Choroid plexus epithelial cell (primary cell): Measurements from ENCODE around the gene GZMM.

ENCODE experiments used
- DNase-seq: peaks from one replicate; pipeline ENCODE4 v3.0.0-alpha.2; 2010; ENCODE audit warnings: low read depth
- H3K4me3 ChIP-seq: 2 replicates; pipeline ENCODE4 v1.5.1; 2011; ENCODE audit warnings: low read depth, mild to moderate bottlenecking, control low read depth, low read length, moderate library complexity
- CTCF ChIP-seq: conservative IDR thresholded peaks from 2 replicates; pipeline ENCODE4 v1.5.1; 2011; ENCODE audit warnings: low read depth, mild to moderate bottlenecking, control low read depth, inconsistent platforms, low read length, moderate library complexity

GZMM gene

GRCh38 chr19:543910-544608, at the start of gene GZMM:
GZMM (plus strand) TSS chr19:544053; CDS start chr19:544072, 19 bp downstream.
- no peak within 1 kb of the TSS for H3K4me3 ChIP-seq
- no peak for DNase-seq
- no peak for TF ChIP-seq CTCF

DNA sequence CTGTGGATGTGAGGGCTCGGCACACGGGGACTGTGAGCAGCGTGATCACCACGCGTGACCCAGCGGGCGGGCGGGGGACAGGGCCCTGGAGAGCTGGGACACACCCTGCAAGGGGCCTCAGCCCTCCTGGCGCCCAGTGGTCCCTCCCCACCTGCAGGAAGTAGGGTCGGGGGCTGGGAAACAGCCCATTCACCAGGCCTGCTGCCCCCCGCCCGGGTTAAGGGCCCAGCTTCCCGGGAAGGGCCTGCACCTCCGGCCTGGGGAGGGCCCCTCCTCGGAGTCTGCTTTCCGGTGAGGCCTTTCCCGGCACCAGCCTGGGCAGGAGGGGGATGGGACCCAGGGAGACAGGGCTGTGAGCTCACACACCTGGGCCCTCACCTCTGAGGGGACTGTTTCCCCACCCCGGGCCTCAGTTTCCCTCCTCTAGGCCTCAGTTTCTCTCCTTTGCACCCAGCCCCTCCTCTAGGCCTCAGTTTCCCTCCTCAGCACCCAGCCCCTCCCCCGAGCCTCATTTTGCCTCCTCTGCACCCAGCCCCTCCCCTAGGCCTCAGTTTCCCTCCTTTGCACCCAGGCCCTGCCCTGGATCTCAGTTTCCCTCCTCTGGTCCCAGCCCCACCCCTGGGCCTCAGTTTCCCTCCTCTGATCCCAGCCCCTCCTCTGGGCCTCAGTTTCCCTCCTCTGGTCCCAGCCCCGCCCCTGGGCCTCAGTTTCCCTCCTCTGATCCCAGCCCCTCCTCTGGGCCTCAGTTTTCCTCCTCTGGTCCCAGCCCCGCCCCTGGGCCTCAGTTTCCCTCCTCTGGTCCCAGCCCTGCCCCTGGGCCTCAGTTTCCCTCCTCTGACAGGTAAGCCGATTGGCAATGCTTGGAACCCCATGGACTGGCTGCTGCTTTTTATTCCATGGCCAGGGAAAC, 49.4 kb upstream of the GZMM start:
- H3K4me3 ChIP-seq, result no peak overlapping the region
- no peak for DNase-seq
- no peak for TF ChIP-seq CTCF

- no peak for TF ChIP-seq CTCF
- no peak for DNase-seq
- H3K4me3 ChIP-seq, result no peak overlapping the region
Measured at GRCh38 chr19:495081-495401, 48.8 kb upstream of the GZMM start.

DNA sequence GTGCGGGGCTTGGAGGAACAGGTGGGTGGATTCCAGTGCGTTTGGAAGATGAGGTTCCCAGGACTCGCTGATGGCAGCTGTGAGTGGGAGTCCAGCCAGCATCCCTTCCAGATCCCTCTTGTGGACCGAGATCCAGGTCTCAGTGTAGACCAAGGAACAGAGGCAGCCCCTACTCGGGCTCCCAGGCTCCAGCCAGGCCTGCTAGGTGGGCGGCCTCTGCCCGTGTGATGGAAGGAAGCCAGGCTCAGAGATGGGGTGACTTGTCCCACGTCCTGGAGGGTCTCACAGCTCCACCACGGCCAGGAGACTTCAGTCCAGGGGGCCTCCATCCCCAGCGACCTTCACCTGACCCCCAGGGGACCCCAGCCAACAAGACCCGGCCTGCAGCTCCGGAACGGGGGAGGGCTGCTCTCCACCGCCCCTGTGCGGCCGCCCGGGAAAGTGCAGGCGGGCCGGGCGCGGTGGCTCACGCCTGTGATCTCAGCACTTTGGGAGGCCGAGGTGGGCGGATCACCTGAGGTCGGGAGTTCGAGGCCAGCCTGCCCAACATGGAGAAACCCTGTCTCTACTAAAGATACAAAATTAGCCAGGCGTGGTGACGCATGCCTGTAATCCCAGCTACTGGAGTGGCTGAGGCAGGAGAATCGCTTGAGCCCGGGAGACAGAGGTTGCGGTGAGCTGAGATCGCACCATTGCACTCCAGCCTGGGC, 48.3 kb upstream of the GZMM start:
- DNase-seq, result no peak
- no peak overlapping the region for H3K4me3 ChIP-seq
- TF ChIP-seq CTCF, result peak; percentile 70

- no peak within 1 kb of the TSS for H3K4me3 ChIP-seq
- no peak for DNase-seq
- TF ChIP-seq CTCF, result no peak
Measured at GRCh38 chr19:496112-496665, 47.7 kb upstream of the GZMM start, which contains the start of gene MADCAM1. MADCAM1 (plus strand) TSS chr19:496486; CDS start chr19:496500, 14 bp downstream.

GRCh38 chr19:496986-497385, 46.9 kb upstream of the GZMM start:
- H3K4me3 ChIP-seq, result no peak overlapping the region
- DNase-seq, result no peak
- TF ChIP-seq CTCF, result no peak
